H9 (cell line): ENCODE data around the gene CDK6. TPM values are rescaled to one million over a fixed set of nuclear protein-coding genes. Genes with fewer than 3 reads are reported as not detected.

ENCODE experiments used
- DNase-seq: peaks from one replicate; pipeline ENCODE4 v3.0.0-alpha.2; 2017
- H2AFZ ChIP-seq: one replicate; pipeline ENCODE4 v1.6.1; 2013; ENCODE audit warnings: mild to moderate bottlenecking, low read length, control low read depth, moderate library complexity
- H2AK5ac ChIP-seq: 2 replicates; pipeline ENCODE4 v1.6.1; 2013; ENCODE audit warnings: low read length, control low read depth, mixed read lengths; ENCODE audit not compliant: insufficient read length
- H2BK120ac ChIP-seq: one replicate; pipeline ENCODE4 v1.6.1; 2013; ENCODE audit warnings: low read depth, mild to moderate bottlenecking, low read length, control low read depth, inconsistent platforms; ENCODE audit not compliant: poor library complexity, severe bottlenecking
- H2BK12ac ChIP-seq: 2 replicates; pipeline ENCODE4 v1.6.1; 2013; ENCODE audit warnings: low read length, control low read depth, mixed read lengths, low read depth; ENCODE audit not compliant: insufficient read length
- H2BK15ac ChIP-seq: 2 replicates; pipeline ENCODE4 v1.6.1; 2013; ENCODE audit warnings: low read depth, low read length, control low read depth
- H2BK20ac ChIP-seq: one replicate; pipeline ENCODE4 v1.6.1; 2013; ENCODE audit warnings: low read depth, mild to moderate bottlenecking, low read length, control low read depth, inconsistent platforms; ENCODE audit not compliant: poor library complexity, severe bottlenecking
- H2BK5ac ChIP-seq: 2 replicates; pipeline ENCODE4 v1.6.1; 2013; ENCODE audit warnings: low read length, control low read depth, mixed read lengths; ENCODE audit not compliant: insufficient read length
- H3K14ac ChIP-seq: 2 replicates; pipeline ENCODE4 v1.6.1; 2013; ENCODE audit warnings: low read length, control low read depth; ENCODE audit not compliant: insufficient read depth
- H3K18ac ChIP-seq: 2 replicates; pipeline ENCODE4 v1.6.1; 2013; ENCODE audit warnings: low read depth, mild to moderate bottlenecking, mixed read lengths, low read length, control low read depth; ENCODE audit not compliant: insufficient read length
- H3K23ac ChIP-seq: 2 replicates; pipeline ENCODE4 v1.6.1; 2013; ENCODE audit warnings: low read length, control low read depth, mixed read lengths, low read depth; ENCODE audit not compliant: insufficient read length
- H3K23me2 ChIP-seq: 2 replicates; pipeline ENCODE4 v1.6.1; 2013; ENCODE audit warnings: low read depth, mild to moderate bottlenecking, mixed read lengths, low read length, control low read depth; ENCODE audit not compliant: insufficient read length, poor library complexity, severe bottlenecking
- H3K27ac ChIP-seq: 2 replicates; pipeline ENCODE4 v1.5.1; 2013; ENCODE audit warnings: low read length, control low read depth, mixed read lengths, low read depth; ENCODE audit not compliant: insufficient read length
- H3K27me3 ChIP-seq: 2 replicates; pipeline ENCODE4 v1.6.1; 2013; ENCODE audit warnings: low read length, control low read depth, inconsistent platforms; ENCODE audit not compliant: insufficient read depth
- H3K4ac ChIP-seq: 2 replicates; pipeline ENCODE4 v1.6.1; 2013; ENCODE audit warnings: low read depth, mild to moderate bottlenecking, control low read depth, inconsistent platforms, low read length, moderate library complexity
- H3K4me1 ChIP-seq: 2 replicates; pipeline ENCODE4 v1.6.1; 2013; ENCODE audit warnings: low read length, control low read depth, inconsistent platforms; ENCODE audit not compliant: insufficient read depth
- H3K4me2 ChIP-seq: 2 replicates; pipeline ENCODE4 v1.6.1; 2013; ENCODE audit warnings: low read length, control low read depth, mixed read lengths; ENCODE audit not compliant: insufficient read length, insufficient read depth
- H3K56ac ChIP-seq: 2 replicates; pipeline ENCODE4 v1.6.1; 2013; ENCODE audit warnings: low read depth, mild to moderate bottlenecking, mixed read lengths, low read length, control low read depth; ENCODE audit not compliant: insufficient read length
- H3K79me1 ChIP-seq: 2 replicates; pipeline ENCODE4 v1.6.1; 2013; ENCODE audit warnings: low read depth, mild to moderate bottlenecking, moderate library complexity, low read length, control low read depth, inconsistent platforms; ENCODE audit not compliant: insufficient read depth, poor library complexity, severe bottlenecking
- H3K79me2 ChIP-seq: 2 replicates; pipeline ENCODE4 v1.6.1; 2013; ENCODE audit warnings: low read length, control low read depth, inconsistent platforms; ENCODE audit not compliant: insufficient read depth
- H3K9ac ChIP-seq: 2 replicates; pipeline ENCODE4 v1.6.1; 2013; ENCODE audit warnings: low read length, control low read depth, mixed read lengths; ENCODE audit not compliant: insufficient read length; ENCODE audit errors: extremely low read depth
- H3K9me3 ChIP-seq: one replicate; pipeline ENCODE4 v1.6.1; 2013; ENCODE audit warnings: low read depth, low read length, inconsistent platforms; ENCODE audit not compliant: control insufficient read depth
- H3T11ph ChIP-seq: one replicate; pipeline ENCODE4 v1.6.1; 2013; ENCODE audit warnings: mild to moderate bottlenecking, low read length, control low read depth, inconsistent platforms
- H4K20me1 ChIP-seq: one replicate; pipeline ENCODE4 v1.6.1; 2013; ENCODE audit not compliant: control insufficient read depth, insufficient read length, insufficient read depth
- H4K5ac ChIP-seq: 2 replicates; pipeline ENCODE4 v1.6.1; 2013; ENCODE audit warnings: low read depth, mild to moderate bottlenecking, mixed read lengths, low read length, control low read depth; ENCODE audit not compliant: insufficient read length
- H4K8ac ChIP-seq: replicated peaks from 2 replicates; pipeline ENCODE4 v1.6.1; 2013; ENCODE audit warnings: low read length, control low read depth, mixed read lengths, low read depth; ENCODE audit not compliant: insufficient read length
- H4K91ac ChIP-seq: 2 replicates; pipeline ENCODE4 v1.6.1; 2013; ENCODE audit warnings: low read depth, mild to moderate bottlenecking, moderate library complexity, mixed read lengths, low read length, control low read depth; ENCODE audit not compliant: insufficient read length
- H3K27ac Mint-ChIP-seq, 3 experiments: 2 replicates in 2 of 3; 3 replicates in 1 of 3; pipeline ENCODE4 v1.8.0; 2020 to 2021; ENCODE audit warnings: mixed read lengths in 3 of 3, mild to moderate bottlenecking in 1 of 3, moderate library complexity in 1 of 3
- H3K27me3 Mint-ChIP-seq: 2 replicates; pipeline ENCODE4 v1.8.0; 2021; ENCODE audit warnings: low read depth, mild to moderate bottlenecking, moderate library complexity, mixed read lengths
- H3K36me3 Mint-ChIP-seq, 3 experiments: 2 replicates in 2 of 3; 3 replicates in 1 of 3; pipeline ENCODE4 v1.8.0; 2020 to 2021; ENCODE audit warnings: low read depth in 3 of 3, mixed read lengths in 3 of 3; ENCODE audit not compliant: insufficient read depth in 1 of 3
- H3K4me1 Mint-ChIP-seq, 2 experiments: 2 replicates each; pipeline ENCODE4 v1.8.0; 2020; ENCODE audit warnings: mixed read lengths in 2 of 2
- H3K4me3 Mint-ChIP-seq, 2 experiments: 2 replicates in 1 of 2; 3 replicates in 1 of 2; pipeline ENCODE4 v1.8.0; 2020 to 2021; ENCODE audit warnings: mild to moderate bottlenecking in 2 of 2, mixed read lengths in 2 of 2, moderate library complexity in 1 of 2
- H3K9me3 Mint-ChIP-seq, 2 experiments: 2 replicates in 1 of 2; 3 replicates in 1 of 2; pipeline ENCODE4 v1.8.0; 2020; ENCODE audit warnings: mild to moderate bottlenecking in 2 of 2, mixed read lengths in 2 of 2, moderate library complexity in 1 of 2
- WGBS: extraction: QIAGEN DNeasy Blood & Tissue Kit; methylation state at CpG from one replicate; pipeline ENCODE4 v1.1.7; 2013; ENCODE audit warnings: missing lambda C conversion rate, low lambda C conversion rate, mixed read lengths; ENCODE audit not compliant: insufficient read length; ENCODE audit errors: extremely low coverage; 5-methylcytosine and 5-hydroxymethylcytosine counted together
- total RNA-seq: library from RNA; stranded (reverse); gene quantifications from 2 replicates; pipeline ENCODE4 v1.2.1, GENCODE V29; 2021
- TF ChIP-seq, protein P1 (sequence below): fragments of 200-600 bp; sonication (generic); conservative IDR thresholded peaks from 3 replicates; pipeline ENCODE4 v1.8.0; 2021; ENCODE audit warnings: antibody characterized with exemption, mild to moderate bottlenecking

Gene CDK6
- total RNA-seq, 1 experiment from 2014 or later = 30.0 TPM

DNA sequence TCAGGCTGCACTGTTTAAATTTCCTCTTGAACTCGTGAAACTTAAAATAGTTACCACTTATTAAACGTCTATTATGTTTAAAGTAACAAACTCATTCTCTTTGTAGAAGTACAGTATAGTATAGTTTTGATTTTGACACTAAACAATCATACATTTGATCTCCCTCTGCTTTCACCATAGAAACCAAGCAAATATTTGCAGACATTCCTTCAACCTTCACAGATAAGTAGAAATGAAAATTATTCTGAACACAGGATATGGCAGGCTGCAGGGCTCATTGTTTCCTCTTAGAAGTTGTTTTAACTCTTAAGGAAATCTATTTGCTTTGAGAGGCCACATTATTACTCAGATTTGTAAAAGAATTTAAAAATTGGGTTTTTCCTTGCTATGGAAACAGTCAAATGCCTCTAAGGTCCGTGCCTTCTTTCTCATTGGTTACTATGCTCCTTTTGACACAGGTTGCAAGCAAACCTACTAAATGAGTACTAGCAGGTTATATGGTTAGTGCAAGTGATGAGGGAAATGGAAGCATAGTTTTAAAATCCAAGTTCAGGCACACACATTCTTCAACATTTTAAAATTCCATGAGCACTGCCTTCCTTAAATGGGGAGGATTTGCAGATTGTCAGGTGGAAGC lies 153.4 kb downstream of the CDK6 start:
- no peak overlapping the region for H3K23ac ChIP-seq
- H4K8ac ChIP-seq = no peak overlapping the region
- H3K4me2 ChIP-seq = no peak overlapping the region
- H3K4me1 ChIP-seq = peaks cover 6% of the 10 kb centered on the region; the same call in 1 of the 2 replicates
- no peaks in the 10 kb centered on the region for H3K9me3 Mint-ChIP-seq
- H3K9me3 ChIP-seq = no peaks in the 10 kb centered on the region
- no peaks in the 10 kb centered on the region for H3K79me1 ChIP-seq
- no peak overlapping the region for H4K5ac ChIP-seq
- H3K4me1 Mint-ChIP-seq = peaks cover 55 to 65% of the 10 kb centered on the region in 2 experiments
- no peak overlapping the region for H2BK120ac ChIP-seq
- no peak overlapping the region for H2AK5ac ChIP-seq
- H3T11ph ChIP-seq = no peak overlapping the region
- H3K56ac ChIP-seq = no peak overlapping the region
- H3K27me3 Mint-ChIP-seq = peaks cover 20% of the 10 kb centered on the region
- no peak overlapping the region for H2BK15ac ChIP-seq
- no peak for DNase-seq
- H3K27ac ChIP-seq = no peak overlapping the region
- H3K27me3 ChIP-seq = no peaks in the 10 kb centered on the region; the same call in 1 of the 2 replicates
- no peak overlapping the region for H2BK12ac ChIP-seq
- TF ChIP-seq, protein P1, sequence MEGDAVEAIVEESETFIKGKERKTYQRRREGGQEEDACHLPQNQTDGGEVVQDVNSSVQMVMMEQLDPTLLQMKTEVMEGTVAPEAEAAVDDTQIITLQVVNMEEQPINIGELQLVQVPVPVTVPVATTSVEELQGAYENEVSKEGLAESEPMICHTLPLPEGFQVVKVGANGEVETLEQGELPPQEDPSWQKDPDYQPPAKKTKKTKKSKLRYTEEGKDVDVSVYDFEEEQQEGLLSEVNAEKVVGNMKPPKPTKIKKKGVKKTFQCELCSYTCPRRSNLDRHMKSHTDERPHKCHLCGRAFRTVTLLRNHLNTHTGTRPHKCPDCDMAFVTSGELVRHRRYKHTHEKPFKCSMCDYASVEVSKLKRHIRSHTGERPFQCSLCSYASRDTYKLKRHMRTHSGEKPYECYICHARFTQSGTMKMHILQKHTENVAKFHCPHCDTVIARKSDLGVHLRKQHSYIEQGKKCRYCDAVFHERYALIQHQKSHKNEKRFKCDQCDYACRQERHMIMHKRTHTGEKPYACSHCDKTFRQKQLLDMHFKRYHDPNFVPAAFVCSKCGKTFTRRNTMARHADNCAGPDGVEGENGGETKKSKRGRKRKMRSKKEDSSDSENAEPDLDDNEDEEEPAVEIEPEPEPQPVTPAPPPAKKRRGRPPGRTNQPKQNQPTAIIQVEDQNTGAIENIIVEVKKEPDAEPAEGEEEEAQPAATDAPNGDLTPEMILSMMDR = no peak
- H4K91ac ChIP-seq = no peak overlapping the region
- H3K14ac ChIP-seq = no peak overlapping the region
- no peaks in the 10 kb centered on the region for H4K20me1 ChIP-seq
- no peak overlapping the region for H3K4ac ChIP-seq
- H3K27ac Mint-ChIP-seq = no peak overlapping the region
- no peak overlapping the region for H3K9ac ChIP-seq
- no peak overlapping the region for H2BK5ac ChIP-seq
- H3K18ac ChIP-seq = no peak overlapping the region
- no peak overlapping the region for H3K4me3 Mint-ChIP-seq
- no CpG with 5 or more reads among the region's 3 CpGs for WGBS
- H3K79me2 ChIP-seq = no peaks in the 10 kb centered on the region
- no peak overlapping the region for H2BK20ac ChIP-seq
- no peaks in the 10 kb centered on the region for H3K23me2 ChIP-seq
- H2AFZ ChIP-seq = no peak overlapping the region
- H3K36me3 Mint-ChIP-seq = no peaks in the 10 kb centered on the region; a peak in 1 of 7 replicates
